Neural crest cell (in vitro differentiated cells): ENCODE results near the gene ZFAND3. TPM values are rescaled to one million over a fixed set of nuclear protein-coding genes. Genes with fewer than 3 reads are reported as not detected.

Source experiments
- DNase-seq: peaks from one replicate; pipeline ENCODE4 v3.0.0; 2021; ENCODE audit warnings: low read depth, mixed read lengths, low spot score
- H3K27ac Mint-ChIP-seq: one replicate; pipeline ENCODE4 v1.8.0; 2021; ENCODE audit warnings: mild to moderate bottlenecking, mixed read lengths; ENCODE audit not compliant: unreplicated experiment
- H3K27me3 Mint-ChIP-seq: 2 replicates; pipeline ENCODE4 v1.8.0; 2021; ENCODE audit warnings: low read depth, mild to moderate bottlenecking, mixed read lengths
- H3K36me3 Mint-ChIP-seq: 2 replicates; pipeline ENCODE4 v1.8.0; 2021; ENCODE audit warnings: low read depth, mild to moderate bottlenecking, mixed read lengths
- H3K4me1 Mint-ChIP-seq: 2 replicates; pipeline ENCODE4 v1.8.0; 2021; ENCODE audit warnings: mixed read lengths
- H3K4me3 Mint-ChIP-seq: one replicate; pipeline ENCODE4 v1.8.0; 2021; ENCODE audit warnings: mild to moderate bottlenecking, mixed read lengths
- H3K9me3 Mint-ChIP-seq: 2 replicates; pipeline ENCODE4 v1.8.0; 2021; ENCODE audit warnings: mixed read lengths
- total RNA-seq: library from RNA; stranded (reverse); gene quantifications from 2 replicates; pipeline ENCODE4 v1.2.1, GENCODE V29; 2021
- TF ChIP-seq, protein P1 (sequence below): fragments of 200-600 bp; sonication (generic); conservative IDR thresholded peaks from 2 replicates; pipeline ENCODE4 v1.5.0; 2021; ENCODE audit warnings: antibody characterized with exemption, mild to moderate bottlenecking

ZFAND3 gene
- total RNA-seq, 1 donor from 2014 or later, result 65.9 TPM

DNA sequence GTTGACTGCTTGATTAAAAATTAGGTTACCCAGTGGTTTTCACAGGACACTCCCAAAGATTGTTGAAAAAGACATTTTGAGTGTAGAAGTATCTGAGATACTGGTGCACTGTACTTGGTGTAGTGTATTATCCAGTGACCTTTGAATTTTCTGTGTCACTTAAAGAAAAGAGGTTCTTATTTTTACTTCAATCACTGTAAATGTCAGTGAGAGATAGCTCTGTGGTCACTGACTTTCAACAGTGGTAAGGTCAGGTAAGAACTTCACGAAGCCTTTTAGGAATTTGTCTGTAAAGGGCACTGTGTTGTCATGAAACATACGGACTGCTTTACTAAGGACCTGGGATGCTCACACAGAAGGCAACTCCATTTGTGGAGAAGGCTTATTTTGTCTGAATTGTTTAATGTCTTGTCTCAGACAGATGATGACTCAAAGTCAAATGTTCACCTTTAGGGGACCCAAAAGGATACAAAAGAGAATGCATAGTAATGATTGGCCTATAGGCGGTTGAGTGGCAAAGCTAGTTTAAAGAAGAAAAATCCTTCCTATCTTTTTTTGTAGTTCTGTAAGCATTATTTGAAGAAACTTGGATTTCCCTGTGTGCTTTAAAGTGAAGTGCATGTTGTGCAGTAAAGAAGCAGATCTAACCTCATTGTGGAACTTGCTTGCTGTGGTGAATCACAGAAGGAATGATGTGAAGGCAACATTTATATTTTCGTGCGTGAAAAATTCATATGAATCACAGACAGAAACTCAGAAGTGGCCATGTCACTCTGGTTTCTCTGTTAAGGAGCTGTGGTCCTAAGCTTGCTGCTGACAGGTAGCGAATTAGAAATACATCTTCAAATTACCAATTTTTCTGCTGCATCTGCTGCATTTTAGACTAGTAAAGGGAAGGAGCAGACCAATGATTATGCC lies 47.3 kb downstream of the ZFAND3 start:
- Mint-ChIP-seq H3K27me3 (no peaks in the 10 kb centered on the region), H3K9me3 (no peaks in the 10 kb centered on the region), H3K27ac (no peak overlapping the region), H3K4me3 (no peak overlapping the region), H3K4me1 (peaks cover 25% of the 10 kb centered on the region), H3K36me3 (peaks cover under 1% of the 10 kb centered on the region)
- TF ChIP-seq, protein P1, sequence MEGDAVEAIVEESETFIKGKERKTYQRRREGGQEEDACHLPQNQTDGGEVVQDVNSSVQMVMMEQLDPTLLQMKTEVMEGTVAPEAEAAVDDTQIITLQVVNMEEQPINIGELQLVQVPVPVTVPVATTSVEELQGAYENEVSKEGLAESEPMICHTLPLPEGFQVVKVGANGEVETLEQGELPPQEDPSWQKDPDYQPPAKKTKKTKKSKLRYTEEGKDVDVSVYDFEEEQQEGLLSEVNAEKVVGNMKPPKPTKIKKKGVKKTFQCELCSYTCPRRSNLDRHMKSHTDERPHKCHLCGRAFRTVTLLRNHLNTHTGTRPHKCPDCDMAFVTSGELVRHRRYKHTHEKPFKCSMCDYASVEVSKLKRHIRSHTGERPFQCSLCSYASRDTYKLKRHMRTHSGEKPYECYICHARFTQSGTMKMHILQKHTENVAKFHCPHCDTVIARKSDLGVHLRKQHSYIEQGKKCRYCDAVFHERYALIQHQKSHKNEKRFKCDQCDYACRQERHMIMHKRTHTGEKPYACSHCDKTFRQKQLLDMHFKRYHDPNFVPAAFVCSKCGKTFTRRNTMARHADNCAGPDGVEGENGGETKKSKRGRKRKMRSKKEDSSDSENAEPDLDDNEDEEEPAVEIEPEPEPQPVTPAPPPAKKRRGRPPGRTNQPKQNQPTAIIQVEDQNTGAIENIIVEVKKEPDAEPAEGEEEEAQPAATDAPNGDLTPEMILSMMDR, result no peak
- DNase-seq, result no peak

DNA sequence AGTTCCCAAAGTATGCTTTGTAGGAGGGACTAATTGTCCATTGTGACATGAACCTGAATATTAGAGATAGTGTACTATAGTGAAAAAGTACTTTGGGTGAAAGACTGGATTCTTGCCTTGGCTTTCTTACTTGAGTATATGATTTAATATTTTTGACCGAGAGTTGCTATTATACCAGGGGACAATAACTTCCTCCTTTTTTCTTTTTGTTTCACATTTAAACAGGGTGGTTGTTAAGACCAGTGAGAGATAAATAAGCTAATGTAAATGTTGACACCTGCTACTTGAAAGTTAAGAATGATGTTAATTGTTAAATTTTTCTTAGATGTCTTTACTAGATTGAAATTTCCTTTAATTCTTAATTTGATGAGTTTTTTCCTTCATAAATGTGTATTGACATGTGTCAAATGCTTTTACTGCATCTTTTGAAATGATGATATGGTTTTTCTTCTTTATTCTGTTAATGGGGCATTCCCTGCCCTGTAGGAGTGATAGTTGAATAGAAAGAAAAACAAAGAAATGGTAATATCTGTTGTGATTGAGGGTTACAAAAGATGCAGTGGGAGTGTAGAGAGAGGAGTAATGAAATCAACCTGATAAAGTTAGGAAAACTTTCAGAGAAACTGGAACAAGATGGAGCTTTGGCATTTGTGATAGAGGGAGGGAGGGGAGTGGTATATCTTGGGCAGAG lies 48.4 kb downstream of the ZFAND3 start:
- Mint-ChIP-seq H3K27ac (peak overlapping the region; percentile 65), H3K27me3 (no peaks in the 10 kb centered on the region), H3K4me1 (peaks cover 33% of the 10 kb centered on the region), H3K4me3 (no peak overlapping the region), H3K36me3 (peaks cover 7% of the 10 kb centered on the region), H3K9me3 (peaks cover 5% of the 10 kb centered on the region)
- TF ChIP-seq, protein P1, result no peak
- DNase-seq, result no peak

DNA sequence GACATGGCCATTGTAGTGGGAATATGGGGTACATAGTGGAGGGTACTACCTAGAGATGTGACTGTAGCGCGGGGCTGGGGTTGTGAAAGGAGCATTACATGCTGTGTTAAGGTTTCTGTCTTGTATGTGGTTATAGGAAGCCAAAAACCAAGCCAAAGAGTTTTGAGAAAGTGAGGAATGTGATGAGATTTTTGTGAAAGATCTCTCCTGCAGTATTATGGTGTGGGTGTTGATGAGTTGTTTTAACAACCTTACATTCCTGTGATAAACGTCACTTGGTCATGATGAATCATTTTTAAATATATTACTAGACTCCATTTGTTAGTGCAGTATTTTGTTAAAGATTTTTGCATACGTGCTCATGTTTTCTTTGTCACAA lies 48.9 kb downstream of the ZFAND3 start:
- DNase-seq, result no peak
- TF ChIP-seq, protein P1, result no peak
- Mint-ChIP-seq H3K36me3 (peaks cover 9% of the 10 kb centered on the region), H3K4me3 (no peak overlapping the region), H3K4me1 (peaks cover 33% of the 10 kb centered on the region), H3K9me3 (peaks cover 5% of the 10 kb centered on the region), H3K27ac (peak overlapping the region; percentile 65), H3K27me3 (no peaks in the 10 kb centered on the region)

DNA sequence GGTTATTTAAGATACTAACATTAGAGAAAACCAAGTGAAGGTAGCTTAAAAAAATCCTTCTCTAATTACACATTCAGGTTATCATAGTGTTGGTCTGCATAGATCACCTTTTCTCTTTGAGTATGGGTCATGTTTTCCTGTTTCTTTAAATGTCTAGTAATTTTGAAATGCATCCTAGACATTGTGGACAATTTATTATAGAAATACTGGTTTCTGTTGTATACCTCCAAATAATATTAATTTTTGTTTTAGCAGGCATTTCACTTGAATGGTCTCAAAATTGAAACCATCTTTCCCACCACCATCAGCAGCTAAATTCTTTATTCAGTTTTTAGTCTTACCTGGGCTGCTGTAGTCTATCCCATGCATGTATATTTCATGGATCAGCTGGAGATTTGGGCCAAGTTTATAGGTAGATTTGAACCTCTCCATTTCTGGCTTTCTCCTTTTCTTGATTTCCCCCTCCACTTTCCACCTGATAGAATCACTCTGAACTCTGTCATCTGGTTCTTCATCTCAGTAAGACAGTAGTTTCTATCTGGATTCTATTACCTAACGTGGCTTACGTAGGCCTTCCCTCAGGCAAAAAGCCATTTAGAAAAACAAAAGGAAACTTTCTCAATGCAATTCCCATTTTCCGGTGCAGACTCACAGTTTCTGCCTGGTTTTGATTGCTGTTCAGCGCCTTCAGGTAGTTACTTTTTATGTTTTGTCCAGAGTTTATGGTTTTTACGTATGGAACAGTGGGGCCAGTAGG lies 52.3 kb downstream of the ZFAND3 start:
- no peak overlapping the region for H3K27ac Mint-ChIP-seq
- TF ChIP-seq, protein P1, result no peak
- no peaks in the 10 kb centered on the region for H3K27me3 Mint-ChIP-seq
- peaks cover 9% of the 10 kb centered on the region for H3K36me3 Mint-ChIP-seq
- H3K4me1 Mint-ChIP-seq, result peaks cover 36% of the 10 kb centered on the region
- no peak for DNase-seq
- H3K4me3 Mint-ChIP-seq, result no peak overlapping the region
- peaks cover 5% of the 10 kb centered on the region for H3K9me3 Mint-ChIP-seq

DNA sequence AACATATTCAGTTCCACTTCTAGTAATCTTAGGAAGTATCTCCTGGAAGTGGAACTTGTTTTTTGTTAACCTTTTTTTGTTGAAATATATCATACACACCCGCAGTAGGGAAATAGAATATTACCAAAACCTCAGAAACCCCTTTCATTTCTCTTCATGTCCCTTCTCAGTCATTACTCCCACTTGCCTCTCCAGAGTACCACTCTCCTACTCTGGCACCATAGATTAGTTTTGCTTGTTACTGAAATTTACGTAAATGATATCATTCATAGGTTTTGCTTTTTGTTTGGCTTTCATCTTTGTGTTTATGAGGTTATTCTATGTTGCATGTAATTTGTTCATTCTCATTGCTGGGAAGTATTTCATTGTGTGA lies 52.8 kb downstream of the ZFAND3 start:
- H3K9me3 Mint-ChIP-seq, result peaks cover 5% of the 10 kb centered on the region
- no peak overlapping the region for H3K4me3 Mint-ChIP-seq
- TF ChIP-seq, protein P1, result no peak
- H3K27me3 Mint-ChIP-seq, result no peaks in the 10 kb centered on the region
- DNase-seq, result no peak
- no peak overlapping the region for H3K27ac Mint-ChIP-seq
- H3K36me3 Mint-ChIP-seq, result peaks cover 9% of the 10 kb centered on the region
- H3K4me1 Mint-ChIP-seq, result peaks cover 33% of the 10 kb centered on the region
